K562 (cell line): ENCODE results near the gene RGMA. TPM values are rescaled to one million over a fixed set of nuclear protein-coding genes. Genes with fewer than 3 reads are reported as not detected.

Experiments
- ATAC-seq: fragments of 200-7000 bp; cut with Tn5 transposase; 3 replicates; pipeline ENCODE4 v1.9.1; 2020; ENCODE audit warnings: moderate library complexity
- BruUV-seq: library from RNA; stranded (reverse); fragments of 400-500 nt; replicated peaks from 2 replicates; lab custom pipeline; 2021; lab: Mats Ljungman, UMichigan
- CTCF ChIA-PET: fragments of 300-600 bp; formaldehyde crosslinking; extraction: SDS; loops from one replicate; lab custom pipeline; 2021; ENCODE audit warnings: low intra/inter-chr PET ratio; lab: Yijun Ruan, JAX
- POLR2A ChIA-PET: fragments of 300-600, 350-650 bp; sonication (Branson Sonifier 250); formaldehyde crosslinking; extraction: SDS; loops from one replicate; lab custom pipeline; 2021; ENCODE audit warnings: antibody characterized with exemption, inconsistent platforms; lab: Yijun Ruan, JAX
- DNase-seq, 4 experiments: peaks; one replicate each; pipeline versions ENCODE4 v3.0.0 to v3.0.0-alpha.2; 2011 to 2018; ENCODE audit warnings: low spot score in 3 of 4, mixed read lengths in 3 of 4; ENCODE audit errors: extremely low read depth in 1 of 4
- FAIRE-seq: peaks from 2 replicates; lab custom pipeline; 2011; peaks lifted over from hg19 to GRCh38; lab: Jason Lieb, UNC
- H2AFZ ChIP-seq: 2 replicates; pipeline ENCODE4 v1.6.0; 2011; ENCODE audit warnings: low read depth, low read length, control low read depth, inconsistent platforms
- H3K27ac ChIP-seq: fragments of 200-600 bp; 3 replicates; pipeline ENCODE4 v1.8.0; 2011; ENCODE audit warnings: low read depth, mild to moderate bottlenecking, control low read depth, inconsistent platforms, low read length, moderate library complexity, mixed read lengths; ENCODE audit errors: extremely low read depth
- H3K27me3 ChIP-seq, 2 experiments: fragments of 300-600 bp in 1 of 2; 2 replicates in 1 of 2; 3 replicates in 1 of 2; pipeline versions ENCODE4 v1.6.0 to v1.8.0; 2011; ENCODE audit warnings: inconsistent platforms in 2 of 2, low read length in 2 of 2, mild to moderate bottlenecking in 1 of 2, mixed read lengths in 1 of 2, moderate library complexity in 1 of 2; ENCODE audit not compliant: control insufficient read depth in 2 of 2, insufficient read depth in 2 of 2
- H3K36me3 ChIP-seq: fragments of 300-600 bp; 3 replicates; pipeline ENCODE4 v1.8.0; 2011; ENCODE audit warnings: mild to moderate bottlenecking, low read length, inconsistent platforms; ENCODE audit not compliant: control insufficient read depth, insufficient read depth
- H3K4me1 ChIP-seq, 2 experiments: fragments of 200-600 bp in 1 of 2; replicated peaks in 1 of 2; 2 replicates in 1 of 2; 3 replicates in 1 of 2; pipeline versions ENCODE4 v1.5.1 to v1.8.0; 2011; ENCODE audit warnings: inconsistent platforms in 2 of 2, low read length in 2 of 2, mild to moderate bottlenecking in 1 of 2, mixed read lengths in 1 of 2, moderate library complexity in 1 of 2; ENCODE audit not compliant: control insufficient read depth in 2 of 2, insufficient read depth in 2 of 2
- H3K4me2 ChIP-seq: 2 replicates; pipeline ENCODE4 v1.6.1; 2011; ENCODE audit warnings: low read length, control low read depth, inconsistent platforms, mixed read lengths; ENCODE audit not compliant: insufficient read depth
- H3K4me3 ChIP-seq: fragments of 200-600 bp; sonication (generic), shearing (Covaris generic); 2 replicates; pipeline ENCODE4 v1.5.1; 2016; ENCODE audit warnings: control low read depth, inconsistent platforms
- H3K79me2 ChIP-seq: fragments of 200-600 bp; 3 replicates; pipeline ENCODE4 v1.8.0; 2011; ENCODE audit warnings: low read length, inconsistent platforms; ENCODE audit not compliant: control insufficient read depth, insufficient read depth
- H3K9ac ChIP-seq, 2 experiments: 2 replicates each; pipeline versions ENCODE4 v1.6.0 to v1.6.1; 2011; ENCODE audit warnings: low read depth in 2 of 2, low read length in 2 of 2, control low read depth in 1 of 2, inconsistent platforms in 1 of 2, mild to moderate bottlenecking in 1 of 2, mixed read lengths in 1 of 2; ENCODE audit not compliant: insufficient read depth in 1 of 2
- H3K9me1 ChIP-seq: one replicate; pipeline ENCODE4 v1.6.0; 2011; ENCODE audit warnings: inconsistent platforms, mild to moderate bottlenecking, low read length, moderate library complexity; ENCODE audit not compliant: control insufficient read depth, insufficient read depth
- H3K9me3 ChIP-seq: replicated peaks from 2 replicates; pipeline ENCODE4 v1.5.1; 2011; ENCODE audit warnings: low read depth, low read length, inconsistent platforms; ENCODE audit not compliant: control insufficient read depth, insufficient read depth
- H4K20me1 ChIP-seq: replicated peaks from 2 replicates; pipeline ENCODE4 v1.6.1; 2011; ENCODE audit warnings: low read length, inconsistent platforms, mixed read lengths; ENCODE audit not compliant: control insufficient read depth, insufficient read depth
- CBX1 ChIP-seq: sonication (generic); IDR thresholded peaks from 2 replicates; pipeline ENCODE4 v1.6.1; 2016; ENCODE audit warnings: antibody characterized with exemption, low read depth, mild to moderate bottlenecking
- CBX2 ChIP-seq: fragments of 200-600 bp; sonication (generic); IDR thresholded peaks from one replicate; pipeline ENCODE4 v1.6.1; 2012; ENCODE audit warnings: mild to moderate bottlenecking, low read length, inconsistent platforms; ENCODE audit not compliant: insufficient read depth, poor library complexity, severe bottlenecking
- CCAR2 ChIP-seq: fragments of 200-400 bp; formaldehyde crosslinking; IDR thresholded peaks from 2 replicates; pipeline ENCODE4 v1.6.1; 2017; ENCODE audit warnings: mild to moderate bottlenecking, low read depth, low read length
- DMBX1 ChIP-seq: fragments of 250-450 bp; sonication (Bioruptor Pico); IDR thresholded peaks from 2 replicates; pipeline ENCODE4 v1.8.0; 2022; ENCODE audit warnings: inconsistent platforms, mild to moderate bottlenecking, moderate library complexity, borderline replicate concordance
- FOXJ2 ChIP-seq: fragments of 200-800 bp; sonication (Bioruptor generic); IDR thresholded peaks from 2 replicates; pipeline ENCODE4 v1.6.1; 2016; ENCODE audit warnings: missing genetic modification characterization, missing compliant biosample characterization
- KLF6 ChIP-seq: fragments of 250-450 bp; sonication (Bioruptor Pico); IDR thresholded peaks from 2 replicates; pipeline ENCODE4 v1.4.0; 2020; ENCODE audit warnings: mild to moderate bottlenecking, moderate library complexity, borderline replicate concordance
- L3MBTL2 ChIP-seq: fragments of 450-650 bp; IDR thresholded peaks from 2 replicates; pipeline ENCODE4 v1.6.1; 2016; ENCODE audit warnings: mild to moderate bottlenecking, moderate library complexity
- PHB2 ChIP-seq: fragments of 450-650 bp; IDR thresholded peaks from 2 replicates; pipeline ENCODE4 v1.6.1; 2017; ENCODE audit warnings: low read depth
- POLR2A ChIP-seq: fragments of 450-650 bp; conservative IDR thresholded peaks from 2 replicates; pipeline ENCODE4 v1.6.1; 2016
- POLR2AphosphoS2 ChIP-seq: IDR thresholded peaks from 2 replicates; pipeline ENCODE4 v1.6.1; 2012; ENCODE audit warnings: low read length, improper control_type of control experiment
- SRSF7 ChIP-seq: fragments of 200-400 bp; formaldehyde crosslinking; optimal IDR thresholded peaks from 2 replicates; pipeline ENCODE3; 2017; ENCODE audit warnings: mild to moderate bottlenecking, low read depth, low read length
- SUPT5H ChIP-seq: fragments of 450-650 bp; IDR thresholded peaks from 2 replicates; pipeline ENCODE4 v1.6.1; 2016
- ZBED1 ChIP-seq: IDR thresholded peaks from 2 replicates; pipeline ENCODE4 v1.6.1; 2014
- ZNF175 ChIP-seq: fragments of 200-800 bp; sonication (Bioruptor generic); IDR thresholded peaks from 2 replicates; pipeline ENCODE4 v1.6.1; 2016; ENCODE audit warnings: low read depth, mild to moderate bottlenecking, missing genetic modification characterization, missing compliant biosample characterization
- ZNF23 ChIP-seq: fragments of 250-450 bp; sonication (Bioruptor Pico); IDR thresholded peaks from 2 replicates; pipeline ENCODE4 v1.4.0; 2020; ENCODE audit warnings: mild to moderate bottlenecking
- ZNF3 ChIP-seq: fragments of 250-450 bp; sonication (Bioruptor Pico); IDR thresholded peaks from 2 replicates; pipeline ENCODE4 v1.5.0; 2021; ENCODE audit warnings: mild to moderate bottlenecking, moderate library complexity
- ZNF699 ChIP-seq: fragments of 250-450 bp; sonication (Bioruptor Pico); IDR thresholded peaks from 2 replicates; pipeline ENCODE4 v1.8.0; 2021; ENCODE audit warnings: mild to moderate bottlenecking, moderate library complexity; ENCODE audit not compliant: insufficient replicate concordance
- WGBS: fragments of 100-300 bp; shearing (Covaris generic); methylation state at CpG from one replicate; pipeline ENCODE4 v1.1.6; 2016; ENCODE audit warnings: low coverage, mixed read lengths; ENCODE audit not compliant: insufficient coverage; ENCODE audit errors: missing lambda C conversion rate; 5-methylcytosine and 5-hydroxymethylcytosine counted together
- in situ Hi-C: fragments of 300-500 bp; cut with MboI; formaldehyde crosslinking; loops from 4 replicates; pipeline ENCODE4 v1.15.0; 2018; ENCODE audit warnings: inconsistent platforms, mixed read lengths
- intact Hi-C: fragments of 100-400 bp; cut with micrococcal nuclease; formaldehyde crosslinking; loops from 2 replicates; pipeline ENCODE4 v1.14.2; 2022
- polyA plus RNA-seq, 8 experiments: library from polyadenylated mRNA; depleted of rRNA in 4 of 8; stranded (reverse) in 5 of 8; unstranded in 3 of 8; fragments of >200 nt; fragmentation: Nextera tagmentation in 2 of 8; fragmentation: Illumina TruSeq in 1 of 8; extraction: Ambion mirVana in 2 of 8; extraction: Trizol in 1 of 8; gene quantifications; 2 replicates each; pipeline versions ENCODE4 v1.2.1 to v1.2.3, GENCODE V29; 2011 to 2014; ENCODE audit warnings: inconsistent platforms in 1 of 8, missing spikeins in 1 of 8
- total RNA-seq, 7 experiments: library from RNA; depleted of rRNA in 6 of 7; stranded (reverse); fragments of >200 nt in 6 of 7; fragmentation: Illumina TruSeq in 2 of 7; extraction: Trizol in 2 of 7; gene quantifications; 2 replicates each; pipeline versions ENCODE4 v1.2.1 to v1.2.3, GENCODE V29; 2011 to 2021; ENCODE audit warnings: low replicate concordance in 1 of 7
- TF ChIP-seq, protein P1 (sequence below): sonication (generic); formaldehyde crosslinking; IDR thresholded peaks from 2 replicates; pipeline ENCODE4 v1.9.0; 2022; ENCODE audit warnings: mild to moderate bottlenecking, missing genetic modification reagents
- TF ChIP-seq, protein P2 (sequence below), 2 experiments: fragments of 250-450 bp in 1 of 2; fragments of 450-650 bp in 1 of 2; sonication (Bioruptor Pico) in 1 of 2; IDR thresholded peaks; 2 replicates each; pipeline versions ENCODE4 v1.6.1 to v1.8.0; 2016 to 2021; ENCODE audit warnings: mild to moderate bottlenecking in 2 of 2, moderate library complexity in 2 of 2, missing compliant biosample characterization in 1 of 2, missing genetic modification characterization in 1 of 2

The RGMA gene
- total and polyA plus RNA-seq, 9 of the 15 experiments (the other 6 are each of a cell fraction or from before 2014, with no cell fraction given) = 0.03 to 0.05 (median 0.03) TPM; not detected in 6

DNA sequence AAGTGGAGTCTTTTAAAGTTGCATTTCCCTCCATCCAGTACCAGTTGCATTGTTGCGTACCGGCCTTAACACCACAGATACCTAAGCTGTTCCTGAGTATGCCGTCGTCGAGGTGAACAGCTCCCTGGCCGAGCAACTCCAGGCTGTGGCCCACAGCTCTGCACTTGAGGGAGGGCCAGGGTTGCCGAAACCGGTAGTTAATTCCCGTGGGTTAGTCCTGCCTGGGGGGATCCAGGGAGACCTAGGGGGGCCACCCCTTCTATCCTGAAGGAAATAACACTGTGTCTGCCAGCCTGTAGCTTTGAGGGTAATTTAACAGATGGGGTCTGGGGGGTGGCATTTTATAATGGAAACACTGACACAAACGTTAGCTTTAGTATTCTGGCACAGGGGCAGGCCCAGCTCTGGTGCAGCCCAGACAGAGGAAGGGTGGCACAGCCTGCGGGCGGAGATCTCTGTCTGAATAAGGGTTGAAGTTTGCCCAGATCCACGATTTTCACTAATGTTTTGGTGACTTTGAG, 60.8 kb downstream of the RGMA start (continued):
- no peak for TF ChIP-seq CBX1
- no peak for TF ChIP-seq ZBED1
- TF ChIP-seq POLR2A = peak; percentile 49
- no peak for TF ChIP-seq KLF6 (CRISPR knock-in tag)
- peak; percentile 47; the same call in 1 of the 2 replicates for TF ChIP-seq SUPT5H
- peak; percentile 42; the same call in 1 of the 2 replicates for TF ChIP-seq POLR2AphosphoS2
- TF ChIP-seq, protein P1, sequence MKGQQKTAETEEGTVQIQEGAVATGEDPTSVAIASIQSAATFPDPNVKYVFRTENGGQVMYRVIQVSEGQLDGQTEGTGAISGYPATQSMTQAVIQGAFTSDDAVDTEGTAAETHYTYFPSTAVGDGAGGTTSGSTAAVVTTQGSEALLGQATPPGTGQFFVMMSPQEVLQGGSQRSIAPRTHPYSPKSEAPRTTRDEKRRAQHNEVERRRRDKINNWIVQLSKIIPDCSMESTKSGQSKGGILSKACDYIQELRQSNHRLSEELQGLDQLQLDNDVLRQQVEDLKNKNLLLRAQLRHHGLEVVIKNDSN (CRISPR knock-in tag) = no peak
- TF ChIP-seq CCAR2 = no peak
- no peak for TF ChIP-seq PHB2

DNA sequence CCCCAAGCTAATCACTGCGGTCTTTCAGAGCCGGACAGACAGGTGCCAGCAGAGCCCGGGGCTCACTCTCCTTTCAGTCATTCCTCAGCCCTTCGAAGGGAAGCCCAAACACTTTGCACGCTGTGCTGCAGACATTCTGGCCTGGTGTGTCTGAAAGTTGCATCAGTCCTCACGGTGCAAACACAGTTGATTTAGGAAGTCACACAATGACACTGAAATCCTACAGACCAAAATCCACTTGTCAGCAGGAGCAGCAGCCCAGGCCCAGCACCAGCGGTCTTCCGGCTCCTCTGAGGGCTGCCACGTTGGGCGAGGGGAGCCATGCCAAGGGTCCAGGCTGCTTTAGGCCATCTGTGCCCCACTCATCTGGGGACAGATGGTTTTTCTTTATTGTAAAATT, 61.6 kb downstream of the RGMA start:
- Histone ChIP-seq H3K9me1 (no peaks in the 10 kb centered on the region), H3K4me3 (no peak overlapping the region), H3K79me2 (no peaks in the 10 kb centered on the region), H3K4me2 (no peak overlapping the region), H3K36me3 (peaks cover 55% of the 10 kb centered on the region), H4K20me1 (peaks cover 22% of the 10 kb centered on the region), H2AFZ (no peak overlapping the region), H3K27me3 (no peaks in the 10 kb centered on the region), H3K27ac (no peak overlapping the region; the same call in 2 of the 3 replicates), H3K4me1 (peaks cover 0 to 20% of the 10 kb centered on the region in 2 experiments; a peak in 1 of 5 replicates), H3K9me3 (no peaks in the 10 kb centered on the region), H3K9ac (no peak overlapping the region)
- ATAC-seq = peak; percentile 31
- WGBS = 78% methylated on average over 10 of the region's 10 CpGs
- peak in 1 of 4 experiments; percentile 6 for DNase-seq
- BruUV-seq = no TSS peak
- intact Hi-C loops (no loop called here), in situ Hi-C loops (loop anchor here (25.0 kb wide), 1 partner anchor 1285 kb away; no protein-coding TSS in a partner anchor)
- ChIA-PET POLR2A (interaction anchor here (0.8 to 1.8 kb wide), 2 partner anchors 9 to 113 kb away, joined by 4 to 9 read pairs; no protein-coding TSS in a partner anchor), CTCF (no interaction called here)
- FAIRE-seq = no peak
- TF ChIP-seq ZNF175 (peak; percentile 80; the same call in 1 of the 2 replicates), SRSF7 (no peak), CBX2 (no peak), ZNF699 (CRISPR knock-in tag) (no peak), ZNF23 (CRISPR knock-in tag) (no peak), FOXJ2 (tag) (no peak), DMBX1 (CRISPR knock-in tag) (peak; percentile 69; the same call in 1 of the 2 replicates), L3MBTL2 (peak; percentile 94), ZNF3 (CRISPR knock-in tag) (no peak)
- TF ChIP-seq, protein P2, sequence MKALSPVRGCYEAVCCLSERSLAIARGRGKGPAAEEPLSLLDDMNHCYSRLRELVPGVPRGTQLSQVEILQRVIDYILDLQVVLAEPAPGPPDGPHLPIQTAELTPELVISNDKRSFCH (CRISPR knock-in tag; IDR thresholded peaks at IDR 0.05) = no peak
- TF ChIP-seq, protein P2 (tag; IDR thresholded peaks at IDR 0.05) = no peak
